Fibroblast of peridontal ligament (primary cell): ENCODE results near the gene CC2D2A.

Source experiments
- DNase-seq: peaks from one replicate; pipeline ENCODE4 v3.0.0-alpha.2; 2010; ENCODE audit errors: extremely low read depth

Gene CC2D2A

DNA sequence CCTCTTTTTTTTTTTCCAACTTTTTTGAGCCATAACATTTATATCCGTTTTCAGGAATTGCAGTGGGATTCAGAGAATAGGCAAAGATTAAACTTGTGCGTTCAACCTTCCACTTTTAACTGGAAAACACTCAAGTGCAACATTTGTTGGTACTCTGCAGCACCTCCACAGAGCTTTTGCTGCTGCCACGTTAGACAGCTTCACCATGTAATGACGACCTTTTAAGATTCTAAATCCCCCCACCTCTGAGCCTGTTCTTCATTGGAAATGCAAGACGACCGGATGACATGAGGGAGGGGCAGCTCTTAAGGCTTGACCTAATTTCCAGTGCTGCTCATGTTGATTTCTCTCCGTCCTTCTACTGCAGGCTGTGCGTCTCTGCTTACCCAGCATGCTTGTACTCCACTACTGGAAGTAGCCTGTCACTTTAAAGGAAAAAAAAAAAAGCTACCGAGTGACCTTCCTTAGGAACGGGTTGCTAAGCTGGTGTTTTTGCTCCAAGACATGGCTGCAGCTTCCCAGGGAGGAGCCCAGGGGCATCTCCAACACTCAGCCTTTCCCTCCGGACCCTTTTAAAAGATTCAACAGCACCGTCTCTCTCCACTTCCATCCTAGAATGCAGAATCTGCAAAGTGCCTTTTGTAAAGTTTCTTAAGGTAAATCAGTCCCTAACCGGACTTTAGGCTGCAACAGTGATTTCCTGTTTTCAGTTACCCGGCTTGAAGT lies at the start of gene CC2D2A:
Gene CC2D2A, plus strand, starts transcription at position 481 of the 726 bp plus-strand sequence. CDS start 6,051 bp downstream, outside the sequence.
- DNase-seq = peak; percentile 77

DNA sequence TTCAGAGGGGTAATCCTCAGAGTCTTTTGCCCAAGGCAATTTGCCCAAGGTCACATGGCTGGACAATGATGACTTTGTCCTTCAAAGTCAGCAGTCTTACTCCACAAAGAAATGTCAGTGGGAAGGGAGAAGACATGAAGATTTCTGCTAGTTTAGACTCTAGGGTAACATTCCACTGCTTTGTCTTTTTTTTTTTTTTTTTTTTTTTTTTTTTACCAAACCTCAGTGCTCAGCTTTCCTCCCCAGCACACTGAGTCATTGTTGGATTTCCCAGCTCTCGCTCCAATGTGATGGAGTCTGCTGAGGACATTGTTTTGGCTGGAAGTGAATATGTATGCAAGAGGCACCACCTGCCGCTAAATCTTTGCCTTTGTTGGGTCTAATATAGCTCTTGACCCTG lies 49.0 kb upstream of the CC2D2A start:
- peak; percentile 87 for DNase-seq

DNA sequence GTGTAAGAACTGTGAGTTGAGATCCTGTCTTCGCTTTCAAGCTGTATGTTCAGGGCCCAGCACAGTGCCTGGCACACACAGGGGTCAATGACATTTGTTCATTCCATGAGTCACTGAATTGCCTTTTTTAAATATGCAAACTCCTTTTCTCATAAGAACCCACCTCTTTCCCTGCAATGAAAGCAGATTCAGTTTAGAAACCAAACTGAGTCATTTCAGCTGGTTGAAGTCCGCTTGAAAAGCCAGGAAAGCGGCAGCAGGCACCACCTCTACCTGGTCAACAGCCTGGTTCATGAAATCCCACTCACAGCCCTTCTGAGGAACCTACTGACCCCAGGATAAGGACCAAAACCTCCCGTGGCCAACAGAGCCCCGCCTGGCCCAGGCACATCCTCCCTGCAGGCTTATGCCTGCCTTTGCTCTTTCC lies 46.4 kb upstream of the CC2D2A start:
- no peak for DNase-seq

- no peak for DNase-seq
Observed at GRCh38 chr4:15425520-15425919, 44.2 kb upstream of the CC2D2A start.

GRCh38 chr4:15427161-15427560 lies 42.5 kb upstream of the CC2D2A start:
- peak; percentile 86 for DNase-seq

- peak; percentile 53 for DNase-seq
Observed at GRCh38 chr4:15427701-15428100, 42.0 kb upstream of the CC2D2A start, which contains the start of gene C1QTNF7. C1QTNF7 (plus strand) TSS chr4:15428033; CDS start chr4:15435744, 7,711 bp downstream.

DNA sequence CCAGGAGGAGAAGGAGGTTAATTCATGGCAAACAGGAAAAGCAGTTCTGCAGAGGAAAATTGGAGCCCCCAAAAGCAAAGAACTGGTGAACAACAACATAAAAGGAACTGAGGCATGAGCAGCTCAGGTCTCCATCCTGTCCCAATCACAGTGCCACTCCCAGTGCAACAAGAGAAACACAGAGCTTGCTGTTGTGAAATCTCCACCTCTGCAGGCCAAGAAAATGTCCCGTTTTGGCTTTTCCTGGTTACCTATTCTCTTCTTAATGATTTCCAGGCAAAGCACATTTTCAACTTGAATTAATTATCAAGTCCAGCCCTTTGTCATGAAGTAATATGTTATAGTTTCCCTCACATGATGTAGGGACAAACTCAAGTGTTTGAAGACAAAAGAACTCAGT lies 41.1 kb upstream of the CC2D2A start:
- DNase-seq = no peak

DNA sequence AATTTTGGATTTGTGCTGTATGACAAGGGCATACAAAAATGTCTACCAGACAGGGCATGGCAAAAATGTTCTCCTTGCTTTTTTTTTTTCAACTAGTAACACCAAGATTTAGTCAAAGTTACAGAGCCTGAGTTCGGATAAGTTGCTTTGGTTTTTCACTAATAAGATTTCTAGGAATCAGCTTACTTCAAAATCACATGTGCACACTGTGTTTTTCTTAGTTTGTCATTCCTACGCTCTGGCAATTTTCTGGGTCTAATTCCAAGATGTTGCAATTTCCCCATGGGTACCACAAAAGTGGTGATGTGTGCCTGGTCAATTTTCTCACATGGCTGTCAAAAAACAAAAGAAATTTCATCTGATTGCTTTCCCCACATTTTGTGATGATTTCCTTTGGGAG lies 35.6 kb upstream of the CC2D2A start:
- DNase-seq = peak; percentile 94

GRCh38 chr4:15434676-15435075 lies 35.0 kb upstream of the CC2D2A start:
- DNase-seq = no peak

DNA sequence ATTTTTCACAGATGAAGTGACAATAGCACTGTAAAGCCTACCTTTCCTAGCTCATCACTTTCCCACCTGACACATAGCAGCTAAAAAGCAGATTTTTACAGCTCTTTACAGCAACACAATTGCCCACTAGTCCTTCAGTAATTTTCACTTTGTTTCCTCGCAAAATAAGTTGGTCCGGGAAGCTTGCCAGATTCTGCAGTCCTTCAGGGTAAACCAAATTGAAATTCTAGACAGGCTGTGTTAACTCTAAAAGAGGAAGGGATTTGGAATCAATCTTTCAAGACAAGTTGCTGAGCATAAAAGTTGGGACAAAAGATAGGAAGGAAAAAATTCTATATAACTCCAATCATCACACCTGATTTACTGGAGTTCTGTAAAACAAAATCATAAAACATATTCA lies 33.2 kb upstream of the CC2D2A start:
- DNase-seq = peak; percentile 91

DNA sequence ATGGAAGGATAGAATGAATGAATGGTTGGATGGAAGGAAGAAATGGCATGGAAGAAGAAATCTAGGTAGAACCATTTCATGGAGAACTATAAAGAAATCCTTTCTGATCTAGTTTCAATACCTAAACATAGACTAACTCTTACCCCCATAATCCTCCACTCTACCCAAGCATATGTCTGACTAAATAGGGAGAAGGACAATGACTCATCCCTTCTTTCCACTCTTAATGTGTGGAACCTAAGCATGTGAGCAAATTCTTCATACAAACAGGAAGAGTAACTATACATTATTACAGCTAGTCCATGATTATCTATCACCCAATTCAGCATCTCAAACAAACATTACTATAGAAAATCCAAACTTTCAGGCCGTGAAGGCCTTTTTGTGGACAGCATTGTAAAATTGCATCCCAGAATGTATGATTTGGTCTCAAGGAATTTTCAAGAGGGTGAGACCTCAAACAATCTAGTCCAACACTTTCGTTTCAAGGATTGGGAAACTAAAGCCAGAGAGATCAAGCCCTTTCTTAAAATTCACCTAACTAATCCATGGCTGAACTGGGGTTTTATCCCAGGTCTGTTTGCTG lies 30.6 kb upstream of the CC2D2A start:
- peak; percentile 62 for DNase-seq

GRCh38 chr4:15443371-15444160 lies 26.1 kb upstream of the CC2D2A start:
- no peak for DNase-seq

DNA sequence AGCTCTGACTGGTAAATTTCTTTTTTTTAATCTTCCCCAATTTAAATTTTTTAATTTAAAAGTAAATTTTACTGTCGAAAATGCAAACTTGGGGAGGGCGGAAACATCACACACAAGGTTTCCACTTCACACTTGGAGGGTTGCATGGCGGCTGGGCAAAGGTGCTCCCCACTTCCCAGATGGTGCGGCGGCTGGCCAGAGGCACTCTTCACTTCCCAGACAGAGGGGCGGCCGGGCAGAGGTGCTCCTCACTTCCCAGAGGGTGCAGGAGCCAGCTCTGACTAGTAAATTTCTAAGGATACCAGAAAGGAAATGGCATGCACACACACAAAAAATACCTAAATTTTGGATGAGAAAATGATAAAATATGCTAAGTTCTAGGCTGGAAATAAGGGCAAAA lies 25.4 kb upstream of the CC2D2A start:
- no peak for DNase-seq

DNA sequence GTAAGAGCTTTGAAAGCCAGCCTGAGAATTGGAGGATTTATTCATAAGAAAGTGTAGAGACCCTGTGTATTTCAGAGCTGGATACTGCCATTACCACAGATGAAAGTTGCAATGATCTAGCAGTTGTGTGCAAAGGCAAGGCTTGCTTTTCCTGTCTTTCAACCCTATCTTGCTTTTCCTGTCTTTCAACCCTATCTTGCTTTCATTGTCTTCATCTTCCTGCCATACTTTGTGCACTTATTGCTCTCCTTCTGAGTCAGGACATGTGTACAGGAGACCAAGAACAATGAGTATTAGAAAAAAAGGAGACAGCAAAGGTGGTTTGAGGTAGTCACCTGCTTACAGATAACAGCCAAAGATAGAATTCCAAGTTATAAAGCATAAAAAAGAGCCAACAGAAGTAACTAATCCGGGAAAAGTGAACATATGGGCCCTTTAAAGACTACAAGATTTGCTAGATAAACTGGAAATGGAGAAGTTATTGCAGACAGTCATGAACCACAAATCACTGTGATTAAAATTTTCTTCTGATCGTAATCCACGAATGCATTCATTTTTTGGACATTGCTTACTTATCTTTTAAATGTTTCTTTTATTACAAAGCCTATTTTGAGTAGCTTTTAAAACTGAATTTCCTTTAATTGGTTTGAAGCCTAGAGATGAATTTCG lies 24.7 kb upstream of the CC2D2A start:
- DNase-seq = no peak

DNA sequence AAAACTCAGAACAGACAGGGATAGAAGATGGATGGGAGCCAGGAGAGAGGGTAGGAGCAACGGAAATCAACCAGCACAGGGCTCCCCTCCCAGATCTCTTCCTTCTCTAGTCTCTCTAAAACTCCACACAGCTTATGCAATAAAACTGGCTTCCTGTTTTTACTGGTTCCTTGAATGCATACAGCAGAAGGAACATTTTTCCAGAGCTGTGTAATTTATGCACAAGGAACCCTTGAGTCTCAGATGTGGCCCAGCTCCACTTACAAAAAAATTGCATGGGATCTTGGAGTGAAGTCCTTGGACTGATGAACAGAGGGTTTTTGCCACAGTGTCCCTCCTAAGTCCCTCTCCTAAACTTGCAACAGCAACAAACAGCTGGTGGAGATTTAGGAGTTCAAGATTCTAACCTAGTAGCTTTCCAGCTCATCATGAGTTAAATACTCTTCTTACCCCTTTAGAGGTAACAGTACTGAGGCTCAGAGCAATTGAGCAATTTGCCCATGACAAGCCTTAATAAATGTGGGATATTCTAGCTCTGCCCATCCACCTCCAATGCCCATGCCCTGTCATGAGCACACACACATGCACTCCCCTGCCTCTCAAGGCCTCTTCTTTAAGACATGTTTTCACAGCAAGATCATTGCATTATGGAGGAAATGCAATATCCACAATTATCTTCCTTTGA lies 18.4 kb upstream of the CC2D2A start:
- DNase-seq = peak; percentile 64

DNA sequence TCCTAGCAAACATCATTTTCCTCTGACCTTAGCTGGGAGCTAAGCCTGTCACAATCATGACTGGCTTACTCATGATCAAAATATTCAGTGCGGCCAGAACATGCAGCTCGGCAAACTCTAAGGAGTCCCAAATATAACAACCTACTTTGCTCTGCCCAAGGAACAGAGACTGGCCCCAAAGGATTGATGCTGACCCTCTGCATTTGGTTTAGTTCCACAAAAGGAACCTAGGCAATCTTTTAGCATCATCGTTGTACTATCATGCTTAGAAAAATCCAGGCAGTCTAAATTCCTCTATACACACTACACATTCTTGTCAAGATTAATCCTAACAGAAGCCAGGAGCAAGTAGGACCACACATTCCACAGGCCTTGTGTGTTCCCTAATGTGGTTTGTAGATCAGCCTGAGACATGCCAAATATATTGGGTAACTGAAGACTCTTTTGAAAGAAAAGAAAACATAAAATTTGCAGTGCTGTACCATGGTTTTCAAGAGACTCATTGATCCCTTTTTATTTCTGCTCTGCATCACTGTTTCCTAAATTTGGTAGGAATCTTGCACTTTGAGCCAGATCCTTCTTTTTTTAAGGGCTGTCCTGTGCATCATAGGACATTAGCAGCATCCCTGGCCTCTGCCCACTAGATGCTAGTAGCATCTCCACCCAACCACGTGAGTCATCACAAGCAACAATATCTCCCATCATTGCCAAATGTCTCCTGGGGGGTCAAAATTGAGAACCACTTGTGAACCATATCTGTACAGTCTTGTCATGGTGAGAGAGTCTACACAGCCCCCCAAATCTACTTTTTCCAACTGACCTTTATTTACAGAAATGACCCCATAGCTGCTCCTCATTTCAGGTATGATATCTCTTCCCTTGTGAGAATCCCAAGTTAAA lies 17.6 kb upstream of the CC2D2A start:
- DNase-seq = peak; percentile 97

DNA sequence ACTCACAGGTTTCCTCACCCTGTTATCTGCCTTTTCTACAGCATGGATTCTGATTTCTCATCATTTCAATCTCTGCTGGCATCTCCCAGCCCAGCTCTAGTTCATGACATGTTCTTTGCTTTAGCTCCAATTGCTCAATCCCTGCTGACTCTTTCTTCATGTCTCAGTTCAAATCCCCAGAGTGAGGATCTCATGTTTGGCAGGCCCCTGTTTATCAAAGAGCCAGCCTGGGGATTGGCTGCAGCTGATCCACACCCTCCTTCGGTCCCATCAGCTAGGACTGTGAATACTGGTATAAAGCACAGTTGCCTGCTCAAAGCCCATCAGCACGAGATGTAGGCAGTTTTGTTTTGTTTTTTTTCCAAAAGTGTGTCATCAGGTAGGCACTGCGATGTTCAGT lies 14.4 kb upstream of the CC2D2A start:
- peak; percentile 96 for DNase-seq

GRCh38 chr4:15457406-15458201 lies 12.1 kb upstream of the CC2D2A start:
- DNase-seq = peak; percentile 89

GRCh38 chr4:15458616-15459015 lies 11.1 kb upstream of the CC2D2A start:
- no peak for DNase-seq

- peak; percentile 59 for DNase-seq
Observed at GRCh38 chr4:15459706-15460105, 10.0 kb upstream of the CC2D2A start.
